HEK293 (cell line): ENCODE measurements around the gene PPP1R27.
"Not testable (repeated sequence)": the region's sequence is repeated elsewhere in the genome, so short reads cannot be mapped to it uniquely, and the experiment has no call there.

Source experiments
- CTCF ChIA-PET: fragments of 350-600 bp; formaldehyde crosslinking; extraction: SDS; loops from one replicate; lab custom pipeline; 2021; ENCODE audit warnings: antibody characterized with exemption; lab: Yijun Ruan, JAX
- POLR2A ChIA-PET: fragments of 300-600 bp; formaldehyde crosslinking; extraction: SDS; loops from one replicate; lab custom pipeline; 2020; ENCODE audit warnings: antibody characterized with exemption, inconsistent platforms; lab: Yijun Ruan, JAX
- H3K27ac ChIP-seq: fragments of 200-500 bp; sonication (Bioruptor generic); 2 replicates; pipeline ENCODE4 v1.5.1; 2014; ENCODE audit warnings: low read depth, low read length, control low read depth, inconsistent platforms; ENCODE audit errors: extremely low read depth
- H3K36me3 ChIP-seq, 2 experiments: fragments of 200-500 bp in 1 of 2; sonication (Bioruptor generic) in 1 of 2; 1 replicate in 1 of 2; 2 replicates in 1 of 2; pipeline ENCODE4 v1.5.1; 2014 to 2017; ENCODE audit warnings: inconsistent platforms in 2 of 2, low read length in 2 of 2; ENCODE audit not compliant: control insufficient read depth in 2 of 2, insufficient read depth in 1 of 2
- H3K4me1 ChIP-seq: fragments of 200-500 bp; sonication (Bioruptor generic); 2 replicates; pipeline ENCODE4 v1.5.1; 2014; ENCODE audit warnings: mild to moderate bottlenecking, low read length, inconsistent platforms; ENCODE audit not compliant: control insufficient read depth, insufficient read depth
- H3K4me3 ChIP-seq: 2 replicates; pipeline ENCODE4 v1.5.1; 2011; ENCODE audit warnings: low read depth, mild to moderate bottlenecking, control low read depth, low read length, moderate library complexity
- H3K9me3 ChIP-seq: fragments of 200-500 bp; sonication (Bioruptor generic); 2 replicates; pipeline ENCODE4 v1.5.1; 2014; ENCODE audit warnings: low read depth, low read length, inconsistent platforms; ENCODE audit not compliant: control insufficient read depth, insufficient read depth
- EGR2 ChIP-seq: fragments of 450-650 bp; formaldehyde crosslinking; IDR thresholded peaks from 2 replicates; pipeline ENCODE4 v1.5.1; 2016; ENCODE audit warnings: low read depth, missing biosample characterization, missing genetic modification characterization
- PRDM2 ChIP-seq: fragments of 450-650 bp; formaldehyde crosslinking; IDR thresholded peaks from 2 replicates; pipeline ENCODE4 v1.5.1; 2016; ENCODE audit warnings: missing biosample characterization, missing genetic modification characterization, borderline replicate concordance
- SP3 ChIP-seq: fragments of 450-650 bp; formaldehyde crosslinking; IDR thresholded peaks from 2 replicates; pipeline ENCODE4 v1.5.1; 2016; ENCODE audit warnings: missing biosample characterization, missing genetic modification characterization
- ZFHX2 ChIP-seq: fragments of 450-650 bp; formaldehyde crosslinking; conservative IDR thresholded peaks from 2 replicates; pipeline ENCODE4 v1.5.1; 2016; ENCODE audit warnings: missing biosample characterization, missing genetic modification characterization
- ZFP41 ChIP-seq: fragments of 450-650 bp; formaldehyde crosslinking; IDR thresholded peaks from 2 replicates; pipeline ENCODE4 v1.5.1; 2016; ENCODE audit warnings: missing biosample characterization, missing genetic modification characterization, borderline replicate concordance
- ZNF114 ChIP-seq: fragments of 450-650 bp; formaldehyde crosslinking; IDR thresholded peaks from 2 replicates; pipeline ENCODE4 v1.5.0; 2017; ENCODE audit warnings: missing biosample characterization, missing genetic modification characterization
- ZNF121 ChIP-seq: fragments of 450-650 bp; formaldehyde crosslinking; IDR thresholded peaks from 2 replicates; pipeline ENCODE4 v1.5.1; 2016; ENCODE audit warnings: missing biosample characterization, missing genetic modification characterization
- ZNF274 ChIP-seq, 2 experiments: fragments of 200-500 bp in 1 of 2; fragments of 450-650 bp in 1 of 2; sonication (Bioruptor generic) in 1 of 2; formaldehyde crosslinking in 1 of 2; IDR thresholded peaks; 2 replicates each; pipeline versions ENCODE4 v1.5.1 to v1.6.1; 2014 to 2016; ENCODE audit warnings: borderline replicate concordance in 1 of 2, inconsistent platforms in 1 of 2, low read length in 1 of 2, missing biosample characterization in 1 of 2, missing genetic modification characterization in 1 of 2
- ZNF335 ChIP-seq: fragments of 450-650 bp; formaldehyde crosslinking; conservative IDR thresholded peaks from 2 replicates; pipeline ENCODE4 v1.5.1; 2016; ENCODE audit warnings: missing biosample characterization, missing genetic modification characterization
- ZNF350 ChIP-seq: fragments of 450-650 bp; formaldehyde crosslinking; IDR thresholded peaks from 2 replicates; pipeline ENCODE4 v1.5.0; 2017; ENCODE audit warnings: missing biosample characterization, mild to moderate bottlenecking, missing genetic modification characterization
- ZNF514 ChIP-seq: fragments of 450-650 bp; formaldehyde crosslinking; IDR thresholded peaks from 2 replicates; pipeline ENCODE4 v1.5.1; 2016; ENCODE audit warnings: missing biosample characterization, missing genetic modification characterization
- ZNF529 ChIP-seq: fragments of 450-650 bp; formaldehyde crosslinking; IDR thresholded peaks from 2 replicates; pipeline ENCODE4 v1.5.1; 2017; ENCODE audit warnings: missing genetic modification characterization, missing biosample characterization; ENCODE audit not compliant: insufficient replicate concordance
- ZNF600 ChIP-seq: fragments of 450-650 bp; formaldehyde crosslinking; IDR thresholded peaks from 2 replicates; pipeline ENCODE4 v1.5.1; 2016; ENCODE audit warnings: missing biosample characterization, missing genetic modification characterization
- ZNF623 ChIP-seq: fragments of 450-650 bp; formaldehyde crosslinking; IDR thresholded peaks from 2 replicates; pipeline ENCODE4 v1.5.1; 2016; ENCODE audit warnings: missing biosample characterization, missing genetic modification characterization
- ZNF776 ChIP-seq: fragments of 450-650 bp; formaldehyde crosslinking; IDR thresholded peaks from 2 replicates; pipeline ENCODE4 v1.5.0; 2017; ENCODE audit warnings: missing biosample characterization, missing genetic modification characterization, borderline replicate concordance
- ZNF843 ChIP-seq: fragments of 450-650 bp; formaldehyde crosslinking; IDR thresholded peaks from 2 replicates; pipeline ENCODE4 v1.5.1; 2016; ENCODE audit warnings: missing biosample characterization, missing genetic modification characterization
- ZSCAN18 ChIP-seq: fragments of 450-650 bp; formaldehyde crosslinking; IDR thresholded peaks from 2 replicates; pipeline ENCODE4 v1.5.1; 2016; ENCODE audit warnings: missing biosample characterization, missing genetic modification characterization
- ZSCAN30 ChIP-seq: fragments of 450-650 bp; IDR thresholded peaks from 2 replicates; pipeline ENCODE4 v1.5.1; 2018; ENCODE audit warnings: missing biosample characterization, mild to moderate bottlenecking, missing genetic modification characterization, moderate library complexity
- TF ChIP-seq, protein P1 (sequence below): fragments of 450-650 bp; formaldehyde crosslinking; IDR thresholded peaks from 2 replicates; pipeline ENCODE4 v1.5.1; 2016; ENCODE audit warnings: missing biosample characterization, missing genetic modification characterization
- TF ChIP-seq, protein P2 (sequence below): sonication (generic); formaldehyde crosslinking; IDR thresholded peaks from 2 replicates; pipeline ENCODE4 v1.8.1; 2022; ENCODE audit warnings: mild to moderate bottlenecking, moderate library complexity, missing genetic modification reagents

The PPP1R27 gene

GRCh38 chr17:81840826-81841778, 6.3 kb upstream of the PPP1R27 start:
- ChIA-PET CTCF (interaction anchor here (0.6 to 1.1 kb wide), 2 partner anchors 12 to 19 kb away, joined by 4 to 5 read pairs; no protein-coding TSS in a partner anchor), POLR2A (interaction anchor here (0.9 to 1.6 kb wide), 5 partner anchors 8 to 18 kb away, joined by 3 to 7 read pairs (median 4); partner anchors contain the start of gene MCRIP1)
- Histone ChIP-seq H3K9me3 (no peaks in the 10 kb centered on the region), H3K4me1 (no peaks in the 10 kb centered on the region), H3K27ac (0 out of 2 replicates have a peak overlapping the region, but pooled peaks have one; percentile 24), H3K4me3 (no peak overlapping the region), H3K36me3 (peaks cover 0 to 38% of the 10 kb centered on the region in 2 experiments; a peak in 2 of 3 replicates)
- TF ChIP-seq ZFHX2 (tag by site-specific recombination) = peak; percentile 96
- no peak for TF ChIP-seq SP3 (tag by site-specific recombination)
- TF ChIP-seq EGR2 = peak; percentile 93
- no peak for TF ChIP-seq ZNF776
- peak; percentile 78 for TF ChIP-seq ZNF600 (tag by site-specific recombination)

DNA sequence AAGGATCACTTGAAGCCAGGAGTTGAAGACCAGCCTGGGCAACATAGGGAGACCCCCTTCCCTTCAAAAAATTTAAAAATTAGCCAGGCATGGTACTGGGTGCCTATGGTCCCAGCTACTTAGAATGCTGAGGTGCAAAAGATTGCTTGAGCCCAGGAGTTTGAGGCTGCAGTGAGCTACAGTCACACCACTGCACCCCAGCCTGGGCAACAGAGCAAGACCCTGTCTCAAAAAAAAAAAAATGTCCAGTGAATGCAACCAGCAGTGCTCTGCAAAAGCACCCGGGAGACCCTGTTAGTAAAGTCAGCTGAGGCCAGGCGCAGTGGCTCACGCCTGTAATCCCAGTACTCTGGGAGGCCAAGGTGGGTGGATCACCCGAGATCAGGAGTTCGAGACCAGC, 5.2 kb upstream of the PPP1R27 start:
- peak; percentile 89 for TF ChIP-seq ZNF121 (tag by site-specific recombination)
- H3K36me3 ChIP-seq = peaks cover 0 to 30% of the 10 kb centered on the region in 2 experiments; a peak in 2 of 3 replicates
- not testable (repeated sequence) for H3K4me3 ChIP-seq, H3K27ac ChIP-seq, H3K4me1 ChIP-seq, H3K9me3 ChIP-seq
- ChIA-PET CTCF (interaction anchor here (0.6 to 1.1 kb wide), 4 partner anchors 16 to 767 kb away, joined by 3 to 5 read pairs (median 4); no protein-coding TSS in a partner anchor), POLR2A (interaction anchor here (1.4 kb wide), 1 partner anchor 137 kb away, joined by 4 read pairs; the partner anchor contains the start of gene MRPL12)

- ChIA-PET CTCF (interaction anchor here (0.6 to 0.7 kb wide), 2 partner anchors 16 to 182 kb away, joined by 3 to 4 read pairs; no protein-coding TSS in a partner anchor), POLR2A (interaction anchor here (1.4 kb wide), 1 partner anchor 137 kb away, joined by 4 read pairs; the partner anchor contains the start of gene MRPL12)
- H3K9me3 ChIP-seq = no peaks in the 10 kb centered on the region
- no peaks in the 10 kb centered on the region for H3K4me1 ChIP-seq
- H3K27ac ChIP-seq = no peak overlapping the region
- H3K36me3 ChIP-seq = peaks cover 0 to 24% of the 10 kb centered on the region in 2 experiments; a peak in 2 of 3 replicates
- H3K4me3 ChIP-seq = no peak overlapping the region
- TF ChIP-seq ZFP41 (tag by site-specific recombination) (no peak), ZSCAN30 (tag by site-specific recombination) (no peak), ZSCAN18 (tag by site-specific recombination) (no peak), ZNF514 (tag by site-specific recombination) (no peak), ZNF335 (tag by site-specific recombination) (no peak), ZNF529 (no peak), ZNF114 (tag by site-specific recombination) (no peak), PRDM2 (tag by site-specific recombination) (no peak), ZNF274 (IDR thresholded peaks at IDR 0.05; ENCODE audit: low read length) (no peak), ZNF274 (tag by site-specific recombination; IDR thresholded peaks at IDR 0.05; ENCODE audit: borderline replicate concordance) (no peak), ZNF843 (tag by site-specific recombination) (no peak), ZNF623 (tag by site-specific recombination) (no peak), ZNF350 (tag by site-specific recombination) (no peak)
- TF ChIP-seq, protein P1, sequence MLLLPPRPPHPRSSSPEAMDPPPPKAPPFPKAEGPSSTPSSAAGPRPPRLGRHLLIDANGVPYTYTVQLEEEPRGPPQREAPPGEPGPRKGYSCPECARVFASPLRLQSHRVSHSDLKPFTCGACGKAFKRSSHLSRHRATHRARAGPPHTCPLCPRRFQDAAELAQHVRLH (tag by site-specific recombination) = no peak
- TF ChIP-seq, protein P2, sequence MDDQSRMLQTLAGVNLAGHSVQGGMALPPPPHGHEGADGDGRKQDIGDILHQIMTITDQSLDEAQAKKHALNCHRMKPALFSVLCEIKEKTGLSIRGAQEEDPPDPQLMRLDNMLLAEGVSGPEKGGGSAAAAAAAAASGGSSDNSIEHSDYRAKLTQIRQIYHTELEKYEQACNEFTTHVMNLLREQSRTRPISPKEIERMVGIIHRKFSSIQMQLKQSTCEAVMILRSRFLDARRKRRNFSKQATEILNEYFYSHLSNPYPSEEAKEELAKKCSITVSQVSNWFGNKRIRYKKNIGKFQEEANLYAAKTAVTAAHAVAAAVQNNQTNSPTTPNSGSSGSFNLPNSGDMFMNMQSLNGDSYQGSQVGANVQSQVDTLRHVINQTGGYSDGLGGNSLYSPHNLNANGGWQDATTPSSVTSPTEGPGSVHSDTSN = no peak
These were observed 4.5 kb upstream of the PPP1R27 start for GRCh38 chr17:81839301-81839700.
